Stimulated activated CD4-positive, alpha-beta T cell treated with anti-CD3 and anti-CD28 coated beads, Interleukin-1b, Interleukin-23, amount 100 ng/mL, for 4 hours (primary cell): ENCODE data around the gene DLGAP1.
"Not testable (repeated sequence)": the region's sequence is repeated elsewhere in the genome, so short reads cannot be mapped to it uniquely, and the experiment has no call there.

ENCODE experiments used
- DNase-seq, 2 donors: peaks; one replicate each; pipeline ENCODE4 v3.0.0-alpha.2; 2020; ENCODE audit warnings: low read depth in 2 of 2

Gene DLGAP1

GRCh38 chr18:3721771-3722648 is 733.1 kb downstream of the DLGAP1 start:
- DNase-seq = no peak

GRCh38 chr18:3720818-3721545 is 734.1 kb downstream of the DLGAP1 start:
- DNase-seq = no peak

DNA sequence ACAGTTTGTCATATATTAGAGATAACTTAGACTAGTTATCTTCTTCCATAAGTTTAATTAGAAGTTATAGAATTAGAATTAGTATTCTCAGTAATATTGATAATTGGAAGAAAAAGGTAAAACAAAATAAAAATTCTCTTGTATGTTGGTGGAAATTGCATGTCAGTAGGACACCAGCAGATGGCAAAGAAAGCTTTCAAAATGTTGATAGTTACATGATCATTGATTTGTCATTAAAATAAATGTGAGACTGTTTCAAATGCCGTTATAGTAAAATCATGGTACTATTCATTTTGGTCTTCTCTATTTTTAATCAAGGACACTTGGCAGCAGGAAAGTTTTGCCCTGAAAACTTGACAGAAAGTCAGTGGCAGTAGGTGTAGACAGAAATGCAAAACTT is 734.9 kb downstream of the DLGAP1 start:
- no peak for DNase-seq

DNA sequence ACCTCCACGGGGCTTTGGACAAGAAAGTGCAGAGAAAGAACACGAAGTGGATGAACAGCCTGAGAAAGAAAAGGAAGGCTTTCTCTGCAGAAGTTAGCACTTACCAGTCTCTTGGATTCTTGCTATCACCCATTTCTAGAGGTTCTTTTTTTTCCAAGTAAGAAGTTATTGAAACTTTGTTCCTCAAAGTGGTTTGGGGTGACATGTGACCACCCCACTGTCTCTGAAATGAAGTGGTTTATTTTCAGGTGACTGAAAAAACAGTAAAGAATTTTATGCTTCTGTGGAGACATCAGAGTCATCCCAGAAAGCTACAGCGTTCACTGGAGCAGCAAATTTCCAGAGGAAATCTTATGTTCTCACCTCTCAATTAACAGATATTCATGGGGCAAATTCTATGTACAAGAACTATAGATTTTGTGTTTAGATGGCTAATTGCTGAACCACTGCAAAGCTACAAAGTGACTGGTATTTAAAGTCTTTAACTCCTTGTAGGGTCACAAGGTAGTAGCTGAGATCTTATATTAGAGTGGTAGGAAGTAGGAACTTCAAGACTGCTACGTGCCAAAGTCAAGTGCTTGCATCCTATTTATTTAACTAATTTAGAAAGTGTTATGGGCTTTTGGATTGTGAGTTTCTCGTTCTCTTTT is 737.6 kb downstream of the DLGAP1 start:
- no peak for DNase-seq

DNA sequence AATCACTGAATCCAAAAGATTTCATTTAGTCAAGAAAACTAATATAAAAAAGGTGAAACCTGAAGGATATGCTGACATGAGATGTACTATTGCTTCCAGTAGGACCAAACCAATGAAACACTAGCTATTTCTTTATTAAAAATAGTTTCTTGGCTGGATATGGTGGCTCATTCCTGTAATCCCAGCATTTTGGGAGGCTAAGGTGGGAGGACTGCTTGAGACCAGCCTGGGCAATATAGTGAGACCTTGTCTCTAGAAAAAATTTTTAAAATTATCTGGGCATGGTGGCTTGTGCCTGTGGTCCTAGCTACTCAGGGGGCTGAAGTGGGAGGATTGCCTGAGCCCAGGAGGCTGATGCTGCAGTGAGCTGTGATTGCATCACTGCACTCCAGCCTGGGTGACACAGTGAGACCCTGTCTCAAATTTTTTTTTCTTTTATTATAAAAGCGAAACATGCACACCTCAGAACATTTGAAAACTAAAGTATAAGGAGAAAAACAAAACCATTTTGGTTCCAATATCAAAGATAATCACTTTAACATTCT is 738.9 kb downstream of the DLGAP1 start:
- DNase-seq = no peak

GRCh38 chr18:3715231-3716080 is 739.7 kb downstream of the DLGAP1 start:
- no peak for DNase-seq

- DNase-seq = no peak
These were observed 741.4 kb downstream of the DLGAP1 start for GRCh38 chr18:3713708-3714107.

GRCh38 chr18:3713166-3713565 is 741.9 kb downstream of the DLGAP1 start:
- no peak for DNase-seq

DNA sequence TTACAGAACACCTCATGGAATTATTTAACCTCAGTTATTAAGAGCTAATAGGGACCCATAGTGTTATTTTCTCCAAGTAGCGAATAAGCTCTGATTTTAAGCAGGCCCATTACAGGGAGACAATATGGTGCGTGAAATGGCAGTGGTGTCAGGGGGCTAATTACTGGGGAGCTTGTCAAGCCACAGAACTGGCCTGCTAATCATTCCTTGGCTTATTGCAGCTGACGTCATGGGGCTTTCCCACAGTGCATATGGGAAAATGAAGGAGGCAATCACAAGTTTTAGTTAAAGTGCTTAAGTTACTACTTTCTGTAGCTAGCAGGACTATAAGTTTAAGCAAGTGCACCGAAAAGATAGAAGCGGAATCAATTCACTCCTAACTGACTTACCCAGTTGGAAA is 742.6 kb downstream of the DLGAP1 start:
- DNase-seq = no peak

DNA sequence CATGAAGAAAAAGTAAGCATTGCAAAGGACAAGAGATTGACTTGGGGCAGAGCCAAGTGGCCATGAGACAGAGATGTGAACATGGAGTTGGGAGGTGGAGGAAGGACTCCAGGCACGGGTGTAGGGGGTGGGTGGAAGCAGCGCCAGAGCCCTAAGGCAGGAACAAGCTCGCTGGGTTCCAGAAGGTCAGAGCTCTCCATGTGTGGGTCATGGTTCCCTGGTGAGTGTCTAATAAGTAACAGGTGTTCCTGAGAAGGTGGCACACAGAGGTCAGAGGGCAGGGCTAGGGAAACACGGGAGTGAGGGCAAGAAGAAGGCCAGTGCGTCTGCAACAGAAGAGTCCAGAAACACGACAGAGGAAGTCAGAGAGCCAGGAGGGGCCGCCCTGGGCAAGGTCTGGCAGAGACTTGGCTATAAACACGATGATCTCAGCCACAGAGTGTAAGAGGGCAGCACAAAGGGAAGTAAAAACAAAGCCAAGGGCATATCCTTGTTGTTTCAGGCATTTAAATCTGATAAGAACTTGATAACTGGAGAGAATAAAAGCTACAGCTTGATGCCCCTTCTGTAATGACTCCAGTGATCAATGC is 744.3 kb downstream of the DLGAP1 start:
- DNase-seq = no peak

GRCh38 chr18:3709205-3709604 is 745.9 kb downstream of the DLGAP1 start:
- DNase-seq = no peak

GRCh38 chr18:3706279-3707097 is 748.6 kb downstream of the DLGAP1 start:
- no peak for DNase-seq

DNA sequence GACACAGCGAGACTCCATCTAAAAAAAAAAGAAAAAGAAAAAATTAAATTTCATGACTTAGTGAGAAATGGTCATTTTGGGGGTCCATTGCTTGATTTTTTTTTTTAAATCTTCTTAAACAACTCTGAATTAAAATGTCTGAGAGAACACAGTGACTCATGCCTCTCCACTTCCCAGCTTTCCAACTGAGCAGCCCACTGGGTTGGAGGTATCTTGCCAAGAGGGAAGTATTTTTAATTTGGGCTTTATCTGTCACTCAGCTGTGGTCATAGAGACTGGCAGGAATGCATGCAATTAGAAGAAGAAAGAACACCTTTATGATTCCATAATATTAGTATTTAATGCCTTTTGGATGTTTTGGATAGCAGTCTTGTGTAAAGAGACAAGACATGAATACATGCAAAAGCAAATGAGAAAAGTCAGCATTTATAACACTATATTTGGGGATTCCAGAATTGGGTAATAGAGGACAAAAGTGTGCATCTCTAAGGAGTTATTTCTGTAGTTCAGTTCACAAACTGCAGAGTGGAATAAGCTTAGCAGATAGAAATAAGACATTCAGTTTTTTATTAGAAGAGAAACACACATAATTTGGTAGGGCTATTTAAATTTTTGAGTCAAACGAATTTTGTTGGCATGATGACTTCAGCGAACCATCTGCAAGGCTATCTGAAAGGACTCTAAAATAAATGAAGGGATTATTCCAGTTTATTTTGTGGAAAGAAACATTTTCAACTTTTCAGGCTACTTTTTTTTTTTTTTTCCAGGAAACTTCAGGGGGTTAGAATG is 750.4 kb downstream of the DLGAP1 start:
- no peak for DNase-seq

GRCh38 chr18:3703732-3704176 is 751.4 kb downstream of the DLGAP1 start:
- DNase-seq = no peak

DNA sequence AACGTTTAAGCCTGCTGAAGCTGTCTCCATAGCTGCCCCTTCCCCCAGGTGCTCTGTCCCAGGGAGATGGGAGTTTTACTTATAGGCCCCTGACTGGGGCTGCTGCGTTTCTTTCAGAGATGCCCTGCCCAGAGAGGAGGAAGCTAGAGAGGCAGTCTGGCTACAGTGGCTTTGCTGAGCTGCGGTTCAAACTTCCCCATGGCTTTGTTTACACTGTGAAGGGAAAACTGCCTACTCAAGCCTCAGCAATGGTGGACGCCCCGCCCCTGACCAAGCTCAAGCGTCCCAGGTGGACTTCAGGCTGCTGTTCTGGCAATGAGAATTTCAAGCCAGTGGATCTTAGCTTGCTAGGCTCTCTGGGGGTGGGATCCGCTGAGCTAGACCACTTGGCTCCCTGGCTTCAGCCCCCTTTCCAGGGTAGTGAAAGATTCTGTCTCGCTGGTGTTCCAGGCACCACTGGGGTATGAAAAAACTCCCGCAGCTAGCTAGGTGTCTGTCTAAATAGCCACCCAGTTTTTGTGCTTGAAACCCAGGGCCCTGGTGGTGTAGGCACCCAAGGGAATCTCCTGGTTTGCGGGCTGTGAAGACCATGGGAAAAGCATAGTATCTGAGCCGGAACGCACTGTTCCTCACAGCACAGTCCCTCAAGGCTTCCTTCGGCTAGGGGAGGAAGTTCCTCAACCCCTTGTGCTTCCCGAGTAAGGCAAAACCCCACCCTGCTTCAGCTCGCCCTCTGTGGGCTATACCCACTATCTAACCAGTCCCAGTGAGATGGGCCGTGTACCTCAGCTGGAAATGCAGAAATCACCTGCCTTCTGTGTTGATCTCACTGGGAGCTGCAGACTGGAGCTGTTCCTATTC is 755.2 kb downstream of the DLGAP1 start:
- DNase-seq = not testable (repeated sequence)

DNA sequence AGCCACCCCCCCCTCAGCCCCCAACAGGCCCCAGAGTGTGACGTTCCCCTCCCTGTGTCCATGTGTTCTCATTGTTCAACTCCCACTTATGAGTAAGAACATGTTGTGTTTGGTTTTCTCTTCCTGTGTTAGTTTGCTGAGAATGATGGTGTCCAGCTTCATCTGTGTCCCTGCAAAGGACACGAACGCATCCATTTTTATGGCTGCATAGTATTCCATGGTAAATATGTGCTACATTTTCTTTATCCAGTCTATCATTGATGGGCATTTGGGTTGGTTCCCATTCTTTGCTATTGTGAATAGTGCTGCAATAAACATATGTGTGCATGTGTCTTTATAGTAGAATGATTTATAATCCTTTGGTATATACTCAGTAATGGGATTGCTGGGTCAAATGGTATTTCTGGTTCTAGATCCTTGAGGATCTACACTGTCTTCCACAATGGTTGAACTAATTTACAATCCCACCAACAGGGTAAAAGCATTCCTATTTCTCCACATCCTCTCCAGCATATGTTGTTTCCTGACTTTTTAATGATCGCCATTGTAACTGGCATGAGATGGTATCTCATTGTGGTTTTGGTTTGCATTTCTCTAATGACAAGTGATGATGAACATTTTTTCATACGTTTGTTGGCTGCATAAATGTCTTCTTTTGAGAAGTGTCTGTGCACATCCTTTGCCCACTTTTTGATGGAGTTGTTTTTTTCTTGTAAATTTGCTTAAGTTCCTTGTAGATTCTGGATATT is 760.9 kb downstream of the DLGAP1 start:
- DNase-seq = not testable (repeated sequence)

DNA sequence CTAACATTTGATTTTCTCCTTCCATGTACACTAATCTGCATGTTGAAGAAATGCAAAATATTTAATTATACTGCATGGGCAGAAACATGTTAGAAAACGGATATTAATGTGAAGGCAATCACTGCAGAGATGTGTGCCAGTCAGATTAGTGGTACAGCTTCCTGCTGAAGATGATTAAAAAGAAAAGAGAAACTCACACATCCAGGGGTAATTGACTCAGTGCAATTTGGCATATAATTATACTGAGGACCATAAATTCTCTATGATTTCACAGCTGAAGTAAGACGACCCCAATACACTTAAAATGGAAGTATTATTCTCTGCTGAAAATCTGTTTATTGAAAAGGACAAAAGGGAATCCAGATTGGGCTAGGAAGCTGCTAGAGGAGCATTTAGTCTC is 761.7 kb downstream of the DLGAP1 start:
- DNase-seq = no peak
